HL-60 (cell line): Measurements from ENCODE around the gene IDH3A.

Experiments used
- POLR2AphosphoS5 ChIP-seq: IDR thresholded peaks from 2 replicates; pipeline ENCODE4 v1.6.1; 2012; ENCODE audit warnings: low read depth
- TF ChIP-seq, protein P1 (sequence below): IDR thresholded peaks from one replicate; pipeline ENCODE4 v1.5.1; 2011; ENCODE audit warnings: low read length, control low read depth, inconsistent platforms; ENCODE audit not compliant: insufficient read depth

DNA sequence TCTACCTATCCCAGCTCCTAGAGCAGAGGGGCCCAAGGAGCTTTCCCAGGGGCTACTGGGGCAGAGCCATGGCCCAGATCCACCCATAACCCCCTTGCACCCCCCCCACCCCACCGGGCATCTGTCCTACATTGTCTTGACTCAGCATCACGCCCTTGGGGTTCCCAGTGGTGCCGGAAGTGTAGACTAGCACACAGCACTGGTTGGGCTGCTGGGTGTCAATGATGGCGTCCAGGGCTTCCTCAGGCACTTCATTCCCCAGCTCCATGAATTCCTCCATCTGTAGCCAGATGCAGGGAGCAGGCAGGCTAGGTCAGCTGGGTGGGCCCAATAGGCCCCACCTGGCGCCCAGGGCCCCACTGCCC is 33.2 kb downstream of the IDH3A start:
- TF ChIP-seq, protein P1, sequence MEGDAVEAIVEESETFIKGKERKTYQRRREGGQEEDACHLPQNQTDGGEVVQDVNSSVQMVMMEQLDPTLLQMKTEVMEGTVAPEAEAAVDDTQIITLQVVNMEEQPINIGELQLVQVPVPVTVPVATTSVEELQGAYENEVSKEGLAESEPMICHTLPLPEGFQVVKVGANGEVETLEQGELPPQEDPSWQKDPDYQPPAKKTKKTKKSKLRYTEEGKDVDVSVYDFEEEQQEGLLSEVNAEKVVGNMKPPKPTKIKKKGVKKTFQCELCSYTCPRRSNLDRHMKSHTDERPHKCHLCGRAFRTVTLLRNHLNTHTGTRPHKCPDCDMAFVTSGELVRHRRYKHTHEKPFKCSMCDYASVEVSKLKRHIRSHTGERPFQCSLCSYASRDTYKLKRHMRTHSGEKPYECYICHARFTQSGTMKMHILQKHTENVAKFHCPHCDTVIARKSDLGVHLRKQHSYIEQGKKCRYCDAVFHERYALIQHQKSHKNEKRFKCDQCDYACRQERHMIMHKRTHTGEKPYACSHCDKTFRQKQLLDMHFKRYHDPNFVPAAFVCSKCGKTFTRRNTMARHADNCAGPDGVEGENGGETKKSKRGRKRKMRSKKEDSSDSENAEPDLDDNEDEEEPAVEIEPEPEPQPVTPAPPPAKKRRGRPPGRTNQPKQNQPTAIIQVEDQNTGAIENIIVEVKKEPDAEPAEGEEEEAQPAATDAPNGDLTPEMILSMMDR, result no peak
- TF ChIP-seq POLR2AphosphoS5, result no peak
